Measurements from ENCODE around the gene ANKRD13B. TPM values are rescaled to one million over a fixed set of nuclear protein-coding genes. Genes with fewer than 3 reads are reported as not detected.

ANKRD13B gene
- total RNA-seq, 3 donors from 2014 or later (not counting 1 experiment from before 2014, with no cell fraction given), result 2.3 to 6.6 (median 4.0) TPM

- intact Hi-C loops (cut with micrococcal nuclease), result no loop called here
- TF ChIP-seq CTCF (IDR thresholded peaks at IDR 0.05), result no peak
- no peak for ATAC-seq
- Mint-ChIP-seq H3K4me1 (peaks cover 9 to 36% of the 10 kb centered on the region in 2 donors), H3K9me3 (no peaks in the 10 kb centered on the region), H3K27me3 (ENCODE audit: low read depth in 2 of 2) (peaks cover 8% of the 10 kb centered on the region in 2 donors), H3K27ac (no peak overlapping the region), H3K4me3 (no peak overlapping the region), H3K36me3 (no peaks in the 10 kb centered on the region)
- Histone ChIP-seq H3K36me3 (ENCODE audit: control insufficient read depth, insufficient read depth, low read length) (no peaks in the 10 kb centered on the region), H3K4me1 (ENCODE audit: control insufficient read depth, insufficient read depth, low read length) (peaks cover 35% of the 10 kb centered on the region), H3K9me3 (ENCODE audit: control insufficient read depth, insufficient read depth, low read length) (no peaks in the 10 kb centered on the region), H3K27me3 (ENCODE audit: control insufficient read depth, insufficient read depth, low read length) (peaks cover 3% of the 10 kb centered on the region), H3K27ac (ENCODE audit: low read length) (no peak overlapping the region), H3K4me3 (ENCODE audit: low read length) (no peak overlapping the region)
- WGBS (ENCODE audit: insufficient coverage), result 87% methylated on average over 5 of the region's 7 CpGs
- no peak for DNase-seq
Measured at GRCh38 chr17:29595107-29595942, 2.4 kb downstream of the ANKRD13B start.

GRCh38 chr17:29595943-29596774 lies 3.2 kb downstream of the ANKRD13B start:
- DNase-seq, result no peak
- intact Hi-C loops (cut with micrococcal nuclease), result no loop called here
- peaks cover 9 to 28% of the 10 kb centered on the region in 2 donors for H3K4me1 Mint-ChIP-seq
- ATAC-seq, result no peak
- H3K27me3 Mint-ChIP-seq (ENCODE audit: low read depth in 2 of 2), result peaks cover 8% of the 10 kb centered on the region in 2 donors
- H3K36me3 Mint-ChIP-seq, result no peaks in the 10 kb centered on the region
- Histone ChIP-seq H3K27ac (ENCODE audit: low read length) (no peak overlapping the region), H3K27me3 (ENCODE audit: control insufficient read depth, insufficient read depth, low read length) (peaks cover 3% of the 10 kb centered on the region), H3K9me3 (ENCODE audit: control insufficient read depth, insufficient read depth, low read length) (no peaks in the 10 kb centered on the region), H3K4me1 (ENCODE audit: control insufficient read depth, insufficient read depth, low read length) (peaks cover 27% of the 10 kb centered on the region), H3K36me3 (ENCODE audit: control insufficient read depth, insufficient read depth, low read length) (no peaks in the 10 kb centered on the region), H3K4me3 (ENCODE audit: low read length) (no peak overlapping the region)
- H3K4me3 Mint-ChIP-seq, result no peak overlapping the region
- 92% methylated on average over 12 of the region's 12 CpGs for WGBS (ENCODE audit: insufficient coverage)
- no peak for TF ChIP-seq CTCF (IDR thresholded peaks at IDR 0.05)
- H3K9me3 Mint-ChIP-seq, result no peaks in the 10 kb centered on the region
- no peak overlapping the region for H3K27ac Mint-ChIP-seq

- H3K27ac ChIP-seq (ENCODE audit: low read length), result no peak overlapping the region
- no peak for DNase-seq
- ATAC-seq, result no peak
Measured at GRCh38 chr17:29596811-29597210, 3.9 kb downstream of the ANKRD13B start.

More at GRCh38 chr17:29596811-29597210, 3.9 kb downstream of the ANKRD13B start:
- 85% methylated on average over 9 of the region's 9 CpGs for WGBS (ENCODE audit: insufficient coverage)
- H3K4me3 Mint-ChIP-seq, result no peak overlapping the region
- H3K27ac Mint-ChIP-seq, result no peak overlapping the region
- Histone ChIP-seq H3K4me1 (ENCODE audit: control insufficient read depth, insufficient read depth, low read length) (peaks cover 20% of the 10 kb centered on the region), H3K9me3 (ENCODE audit: control insufficient read depth, insufficient read depth, low read length) (no peaks in the 10 kb centered on the region), H3K4me3 (ENCODE audit: low read length) (no peak overlapping the region), H3K27me3 (ENCODE audit: control insufficient read depth, insufficient read depth, low read length) (peaks cover 3% of the 10 kb centered on the region), H3K36me3 (ENCODE audit: control insufficient read depth, insufficient read depth, low read length) (no peaks in the 10 kb centered on the region)
- intact Hi-C loops (cut with micrococcal nuclease), result no loop called here
- H3K9me3 Mint-ChIP-seq, result no peaks in the 10 kb centered on the region
- H3K36me3 Mint-ChIP-seq, result no peaks in the 10 kb centered on the region
- peaks cover 8% of the 10 kb centered on the region in 2 donors for H3K27me3 Mint-ChIP-seq (ENCODE audit: low read depth in 2 of 2)
- H3K4me1 Mint-ChIP-seq, result peaks cover 6 to 21% of the 10 kb centered on the region in 2 donors
- TF ChIP-seq CTCF (IDR thresholded peaks at IDR 0.05), result no peak

Measured in natural killer cell (primary cell).